Omental fat pad (tissue), 4 donors: ENCODE data around the gene PXDN. TPM values are rescaled to one million over a fixed set of nuclear protein-coding genes. Genes with fewer than 3 reads are reported as not detected.
"Not testable (repeated sequence)": the region's sequence is repeated elsewhere in the genome, so short reads cannot be mapped to it uniquely, and the experiment has no call there.

Source experiments
- ATAC-seq: fragments of 150-250 bp; one replicate; pipeline ENCODE4 v1.9.1; 2016; ENCODE audit warnings: mild to moderate bottlenecking, moderate library complexity; ENCODE audit not compliant: low FRiP score
- DNase-seq: peaks from one replicate; pipeline ENCODE4 v3.0.0-alpha.2; 2019; ENCODE audit warnings: low spot score
- CTCF ChIP-seq, 3 donors: fragments of 450-650 bp; IDR thresholded peaks; one replicate each; pipeline ENCODE4 v1.5.1; 2016 to 2017; ENCODE audit warnings: antibody characterized with exemption in 3 of 3, mild to moderate bottlenecking in 3 of 3, moderate library complexity in 2 of 3
- total RNA-seq, 4 donors: library from RNA; depleted of rRNA; stranded (reverse); fragments of >200 nt; gene quantifications; one replicate each; pipeline ENCODE4 v1.1.0, GENCODE V29; 2016

The PXDN gene
- total RNA-seq, 4 donors from 2014 or later, result 81.2 to 228 (median 112) TPM

GRCh38 chr2:1701556-1702185 is 42.6 kb downstream of the PXDN start:
- ATAC-seq (peak; percentile 58), DNase-seq (no peak)
- no peak for TF ChIP-seq CTCF (IDR thresholded peaks at IDR 0.05)

- no peak for TF ChIP-seq CTCF (IDR thresholded peaks at IDR 0.05)
- ATAC-seq (no peak), DNase-seq (no peak)
These were observed 43.3 kb downstream of the PXDN start for GRCh38 chr2:1701020-1701419.

GRCh38 chr2:1700427-1700826 is 43.9 kb downstream of the PXDN start:
- not testable (repeated sequence) for ATAC-seq

GRCh38 chr2:1698188-1698945 is 45.9 kb downstream of the PXDN start:
- TF ChIP-seq CTCF (IDR thresholded peaks at IDR 0.05), result no peak
- no peak for DNase-seq
- ATAC-seq, result peak; percentile 72

More at GRCh38 chr2:1700427-1700826, 43.9 kb downstream of the PXDN start:
- DNase-seq, result not testable (repeated sequence)

- TF ChIP-seq CTCF (IDR thresholded peaks at IDR 0.05), result no peak
- no peak for ATAC-seq
These were observed 46.7 kb downstream of the PXDN start for GRCh38 chr2:1697601-1698000.

GRCh38 chr2:1696472-1696871 is 47.8 kb downstream of the PXDN start:
- no peak for DNase-seq
- no peak for ATAC-seq
- TF ChIP-seq CTCF (IDR thresholded peaks at IDR 0.05), result no peak

More at GRCh38 chr2:1697601-1698000, 46.7 kb downstream of the PXDN start:
- no peak for DNase-seq

- DNase-seq (no peak), ATAC-seq (no peak)
- no peak for TF ChIP-seq CTCF (IDR thresholded peaks at IDR 0.05)
These were observed 49.7 kb downstream of the PXDN start for GRCh38 chr2:1694371-1695271.
